Stomach smooth muscle (tissue), 2 donors: Measurements from ENCODE around the gene BCL2L13.

Source experiments
- H3K27ac ChIP-seq: one replicate; pipeline ENCODE4 v1.7.0; 2013; ENCODE audit warnings: mild to moderate bottlenecking, low read length, inconsistent platforms
- H3K27me3 ChIP-seq, 2 donors: one replicate each; pipeline ENCODE4 v1.7.0; 2013; ENCODE audit warnings: low read length in 2 of 2; ENCODE audit not compliant: insufficient read depth in 2 of 2, control insufficient read depth in 1 of 2
- H3K36me3 ChIP-seq, 2 donors: one replicate each; pipeline ENCODE4 v1.7.0; 2013; ENCODE audit warnings: low read length in 2 of 2; ENCODE audit not compliant: control insufficient read depth in 2 of 2, insufficient read depth in 2 of 2
- H3K4me1 ChIP-seq: one replicate; pipeline ENCODE4 v1.7.0; 2013; ENCODE audit warnings: low read length; ENCODE audit not compliant: control insufficient read depth, insufficient read depth
- H3K4me3 ChIP-seq, 2 donors: one replicate each; pipeline ENCODE4 v1.7.0; 2013; ENCODE audit warnings: low read length in 2 of 2
- H3K9ac ChIP-seq, 2 donors: one replicate each; pipeline ENCODE4 v1.7.0; 2013; ENCODE audit warnings: low read length in 2 of 2, mild to moderate bottlenecking in 1 of 2
- H3K9me3 ChIP-seq, 2 donors: one replicate each; pipeline ENCODE4 v1.7.0; 2013; ENCODE audit warnings: low read length in 2 of 2; ENCODE audit not compliant: control insufficient read depth in 2 of 2
- donor health status: healthy.
- donor health status: Pancreatic carcinoma.

The BCL2L13 gene, protein sequence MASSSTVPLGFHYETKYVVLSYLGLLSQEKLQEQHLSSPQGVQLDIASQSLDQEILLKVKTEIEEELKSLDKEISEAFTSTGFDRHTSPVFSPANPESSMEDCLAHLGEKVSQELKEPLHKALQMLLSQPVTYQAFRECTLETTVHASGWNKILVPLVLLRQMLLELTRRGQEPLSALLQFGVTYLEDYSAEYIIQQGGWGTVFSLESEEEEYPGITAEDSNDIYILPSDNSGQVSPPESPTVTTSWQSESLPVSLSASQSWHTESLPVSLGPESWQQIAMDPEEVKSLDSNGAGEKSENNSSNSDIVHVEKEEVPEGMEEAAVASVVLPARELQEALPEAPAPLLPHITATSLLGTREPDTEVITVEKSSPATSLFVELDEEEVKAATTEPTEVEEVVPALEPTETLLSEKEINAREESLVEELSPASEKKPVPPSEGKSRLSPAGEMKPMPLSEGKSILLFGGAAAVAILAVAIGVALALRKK

DNA sequence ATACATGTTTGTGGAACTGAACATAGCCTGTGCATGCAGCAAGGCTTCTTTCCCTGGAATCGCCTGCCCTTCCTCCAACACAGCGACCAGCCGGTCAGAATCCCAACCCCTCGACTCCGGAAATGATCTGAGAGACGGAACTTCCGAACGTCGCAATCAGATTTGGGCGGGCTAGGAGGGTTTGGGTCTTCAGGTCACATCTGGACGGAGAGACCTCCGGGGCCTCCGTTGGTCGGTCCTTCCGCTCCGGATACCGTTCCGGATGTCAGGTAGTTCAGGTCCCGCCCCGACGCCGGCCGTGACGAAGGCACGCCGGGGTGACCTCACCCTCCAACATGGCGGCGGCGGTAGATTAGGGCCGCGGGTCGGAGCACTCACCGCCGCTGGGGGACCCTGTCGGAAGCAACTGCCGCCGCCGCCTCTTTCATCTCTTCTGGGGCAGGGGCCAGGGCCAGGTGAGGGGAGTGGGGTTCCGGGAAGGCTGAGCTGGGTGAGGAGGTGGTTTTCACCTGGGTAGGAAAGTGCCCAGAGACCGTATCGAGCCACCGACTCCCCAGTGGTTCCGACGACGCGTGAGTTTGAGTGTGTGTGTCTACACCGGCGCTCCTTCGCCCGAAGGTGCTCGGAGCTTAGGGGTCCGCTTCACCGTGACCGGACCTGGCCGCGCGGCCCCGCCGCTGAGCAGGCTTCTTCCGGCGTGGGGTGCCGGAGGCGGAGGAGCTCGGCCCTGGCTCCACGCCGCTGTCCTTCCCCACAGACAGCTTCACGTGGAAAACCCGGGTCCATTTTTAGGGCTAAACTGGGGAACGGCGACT, at the start of gene BCL2L13:
Gene BCL2L13 (plus strand): TSS at position 326 of the 815 bp plus-strand sequence. CDS start 16,955 bp downstream, outside the sequence.
- Histone ChIP-seq H3K9ac (peak within 1 kb of the TSS; percentile 93 to 100), H3K4me3 (peak within 1 kb of the TSS; percentile 97), H3K27ac (peak within 1 kb of the TSS; percentile 99), H3K4me1 (peaks cover 17% of the 10 kb centered on the region), H3K27me3 (no peaks in the 10 kb centered on the region), H3K9me3 (no peaks in the 10 kb centered on the region), H3K36me3 (peaks cover 0 to 4% of the 10 kb centered on the region in 2 donors)

DNA sequence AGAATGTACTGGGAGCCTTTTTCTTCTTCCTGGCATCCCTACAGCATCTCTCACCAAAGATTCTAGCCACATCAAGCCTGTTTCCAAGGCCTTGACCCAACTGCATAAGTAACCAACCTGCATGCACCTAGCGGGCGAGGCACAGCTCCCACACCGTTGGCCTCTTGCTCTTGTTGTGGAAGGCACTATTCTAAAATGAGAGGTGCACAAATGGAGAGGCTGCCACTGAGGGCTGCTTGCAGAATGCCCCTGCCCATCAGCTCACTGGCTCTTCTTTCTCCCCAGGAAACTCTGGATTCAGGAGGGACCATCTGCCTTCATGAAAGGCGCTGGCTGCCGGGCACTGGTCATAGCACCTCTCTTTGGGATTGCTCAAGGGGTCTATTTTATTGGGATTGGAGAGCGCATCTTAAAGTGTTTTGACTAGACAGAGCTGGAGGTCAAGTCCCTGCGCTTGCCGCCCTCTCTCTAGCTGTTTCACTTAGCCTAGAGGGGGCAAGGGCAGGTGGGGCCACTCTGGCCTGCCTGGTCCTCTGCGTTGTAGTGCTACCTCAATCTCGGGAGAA, 48.7 kb upstream of the BCL2L13 start:
- H3K27ac ChIP-seq, result no peak overlapping the region
- H3K36me3 ChIP-seq, result peaks cover 30 to 31% of the 10 kb centered on the region in 2 donors

DNA sequence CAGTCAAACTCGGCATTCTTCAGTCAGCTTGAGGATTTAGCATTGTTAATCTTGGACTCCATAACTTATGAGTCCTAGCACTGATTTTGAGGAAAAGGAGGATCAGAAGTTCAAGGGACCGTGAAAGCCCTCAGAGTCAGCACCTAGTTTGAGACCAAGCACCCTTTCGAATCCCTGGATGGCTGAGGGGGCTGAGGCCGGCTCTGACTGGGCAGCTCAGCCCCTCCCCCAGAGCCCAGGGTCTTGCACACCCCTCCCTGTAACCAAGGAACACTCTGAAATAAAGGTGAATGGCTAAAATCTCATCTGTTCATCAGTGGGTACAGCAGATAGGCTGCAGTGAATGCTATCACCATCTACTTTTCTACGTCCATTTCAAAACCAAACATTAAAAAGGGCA, 48.0 kb upstream of the BCL2L13 start:
- Histone ChIP-seq H3K9ac (no peak overlapping the region), H3K36me3 (peaks cover 32 to 34% of the 10 kb centered on the region in 2 donors), H3K4me1 (no peaks in the 10 kb centered on the region), H3K4me3 (no peak overlapping the region), H3K9me3 (no peaks in the 10 kb centered on the region), H3K27ac (no peak overlapping the region), H3K27me3 (no peaks in the 10 kb centered on the region)

More for the DNA sequence above, 48.7 kb upstream of the BCL2L13 start:
- Histone ChIP-seq H3K4me3 (no peak overlapping the region), H3K9me3 (no peaks in the 10 kb centered on the region), H3K27me3 (no peaks in the 10 kb centered on the region), H3K9ac (no peak overlapping the region), H3K4me1 (no peaks in the 10 kb centered on the region)

GRCh38 chr22:17592201-17592600, 46.4 kb upstream of the BCL2L13 start:
- no peaks in the 10 kb centered on the region for H3K9me3 ChIP-seq
- H3K4me1 ChIP-seq, result no peaks in the 10 kb centered on the region
- H3K27ac ChIP-seq, result no peak overlapping the region
- peaks cover 43% of the 10 kb centered on the region in 2 donors for H3K36me3 ChIP-seq
- no peak overlapping the region for H3K9ac ChIP-seq
- H3K4me3 ChIP-seq, result no peak overlapping the region
- no peaks in the 10 kb centered on the region for H3K27me3 ChIP-seq

- Histone ChIP-seq H3K4me3 (no peak overlapping the region), H3K9ac (no peak overlapping the region), H3K9me3 (no peaks in the 10 kb centered on the region), H3K4me1 (no peaks in the 10 kb centered on the region), H3K36me3 (peaks cover 58% of the 10 kb centered on the region in 2 donors), H3K27ac (no peak overlapping the region), H3K27me3 (no peaks in the 10 kb centered on the region)
Observed at GRCh38 chr22:17596226-17596625, 42.3 kb upstream of the BCL2L13 start.

DNA sequence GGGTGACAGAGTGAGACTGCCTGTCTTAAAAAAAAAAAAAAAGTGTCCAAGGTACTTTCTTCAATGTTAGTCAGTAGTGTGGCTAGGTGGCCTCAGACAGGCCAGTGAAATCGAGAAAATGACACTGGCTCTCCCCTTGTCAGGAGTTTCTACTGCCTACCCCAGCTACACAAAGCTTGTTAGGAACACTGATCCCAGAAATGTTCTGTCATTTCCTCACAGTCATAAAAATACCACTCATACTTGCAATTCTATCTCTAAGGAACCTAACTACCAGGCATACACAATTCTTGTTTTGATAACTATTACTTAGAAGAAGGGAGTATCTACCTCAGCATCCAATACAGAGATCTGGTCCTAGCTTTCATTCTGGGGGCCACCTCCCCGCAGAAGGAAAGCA, 41.3 kb upstream of the BCL2L13 start:
- H3K36me3 ChIP-seq, result peaks cover 50 to 51% of the 10 kb centered on the region in 2 donors
- no peaks in the 10 kb centered on the region for H3K9me3 ChIP-seq
- H3K27ac ChIP-seq, result no peak overlapping the region
- no peak overlapping the region for H3K4me3 ChIP-seq
- no peaks in the 10 kb centered on the region for H3K4me1 ChIP-seq
- H3K9ac ChIP-seq, result no peak overlapping the region
- no peaks in the 10 kb centered on the region for H3K27me3 ChIP-seq

DNA sequence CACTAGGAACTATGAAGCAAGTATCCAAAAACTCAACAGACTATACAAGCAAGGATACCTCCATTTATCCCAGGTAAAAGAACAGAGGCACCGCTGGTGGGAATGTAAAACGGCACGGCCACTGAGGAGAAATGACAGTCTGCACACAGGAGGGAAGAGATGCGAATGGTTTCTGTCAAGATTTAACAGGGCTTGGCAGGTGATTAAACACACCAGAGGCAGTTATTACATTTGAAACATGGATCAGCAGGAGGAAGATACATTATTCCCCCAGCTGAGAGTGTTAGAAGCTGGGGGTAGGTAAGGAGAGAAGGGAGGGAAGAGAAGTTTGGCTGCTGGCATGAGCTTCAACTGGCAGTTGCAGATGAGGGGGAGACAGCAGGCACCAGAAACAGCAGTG, 40.2 kb upstream of the BCL2L13 start:
- Histone ChIP-seq H3K36me3 (peaks cover 45% of the 10 kb centered on the region in 2 donors), H3K27me3 (no peaks in the 10 kb centered on the region), H3K9me3 (no peaks in the 10 kb centered on the region), H3K4me3 (no peak overlapping the region), H3K9ac (no peak overlapping the region), H3K27ac (no peak overlapping the region), H3K4me1 (no peaks in the 10 kb centered on the region)

GRCh38 chr22:17601031-17601430, 37.5 kb upstream of the BCL2L13 start:
- H3K27ac ChIP-seq, result no peak overlapping the region
- H3K4me1 ChIP-seq, result no peaks in the 10 kb centered on the region
- H3K27me3 ChIP-seq, result no peaks in the 10 kb centered on the region
- no peak overlapping the region for H3K4me3 ChIP-seq
- no peaks in the 10 kb centered on the region for H3K9me3 ChIP-seq
- H3K36me3 ChIP-seq, result peaks cover 30% of the 10 kb centered on the region in 2 donors
- H3K9ac ChIP-seq, result no peak overlapping the region

DNA sequence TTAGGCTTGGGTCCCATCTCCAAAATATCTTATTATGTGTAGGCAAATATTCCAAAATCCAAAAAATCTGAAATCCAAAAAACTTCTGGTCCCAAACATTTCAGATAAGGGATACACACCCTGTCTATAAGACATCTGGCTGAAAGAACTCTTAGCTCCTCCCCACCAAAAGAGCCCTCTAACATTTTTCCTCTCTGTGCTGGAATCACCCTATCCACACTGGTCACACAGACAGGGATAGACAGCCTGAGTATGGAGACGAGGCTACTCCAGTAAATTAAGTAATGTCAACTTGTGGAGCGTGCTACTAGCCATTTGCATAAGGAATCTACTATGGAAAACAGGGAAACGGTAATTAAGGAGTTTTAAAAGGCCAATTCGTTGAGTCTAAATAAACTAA, 34.9 kb upstream of the BCL2L13 start:
- no peaks in the 10 kb centered on the region for H3K4me1 ChIP-seq
- H3K27ac ChIP-seq, result no peak overlapping the region
- H3K9ac ChIP-seq, result no peak overlapping the region
- peaks cover 10 to 13% of the 10 kb centered on the region in 2 donors for H3K36me3 ChIP-seq
- no peaks in the 10 kb centered on the region for H3K27me3 ChIP-seq
- no peaks in the 10 kb centered on the region for H3K9me3 ChIP-seq
- no peak overlapping the region for H3K4me3 ChIP-seq

- Histone ChIP-seq H3K9ac (no peak overlapping the region), H3K27me3 (no peaks in the 10 kb centered on the region), H3K4me3 (no peak overlapping the region), H3K36me3 (peaks cover 7 to 9% of the 10 kb centered on the region in 2 donors), H3K27ac (no peak overlapping the region), H3K4me1 (no peaks in the 10 kb centered on the region), H3K9me3 (no peaks in the 10 kb centered on the region)
Observed at GRCh38 chr22:17606496-17606895, 32.1 kb upstream of the BCL2L13 start.
